GM10847 (cell line): Measurements from ENCODE around the gene GID4.

Source experiments
- POLR2A ChIP-seq: IDR thresholded peaks from 2 replicates; pipeline ENCODE4 v1.6.1; 2011; ENCODE audit not compliant: insufficient read length; ENCODE audit errors: extremely low read depth

GID4 gene

GRCh38 chr17:18117533-18117932, 78.3 kb downstream of the GID4 start:
- no peak for TF ChIP-seq POLR2A
